ENCODE data around the gene TTC39B. TPM values are rescaled to one million over a fixed set of nuclear protein-coding genes. Genes with fewer than 3 reads are reported as not detected.

The TTC39B gene
- total and polyA plus RNA-seq, 2 donors (not counting 3 experiments of a cell fraction or from before 2014, with no cell fraction given), result 1.0 to 5.4 TPM

- Histone ChIP-seq H3K9ac (replicated peaks; ENCODE audit: extremely low read depth, insufficient read depth, low read length) (no peak overlapping the region), H4K20me1 (replicated peaks; ENCODE audit: control insufficient read depth, extremely low read depth, insufficient read depth, low read length) (no peaks in the 10 kb centered on the region), H3K27me3 (ENCODE audit: control insufficient read depth in 2 of 2, insufficient read depth in 2 of 2, low read length in 2 of 2) (no peaks in the 10 kb centered on the region), H3K79me2 (ENCODE audit: control insufficient read depth, insufficient read depth, low read length) (no peaks in the 10 kb centered on the region), H3K9me1 (replicated peaks; ENCODE audit: control insufficient read depth, extremely low read depth, insufficient read depth, low read length) (no peaks in the 10 kb centered on the region), H3K4me3 (replicated peaks in 1 of 3; ENCODE audit: insufficient read depth in 1 of 3, low read depth in 1 of 3, low read length in 3 of 3) (no peak overlapping the region), H2AFZ (ENCODE audit: low read depth, low read length) (no peak overlapping the region), H3K9me3 (replicated peaks; ENCODE audit: control insufficient read depth, insufficient read depth, low read length) (no peaks in the 10 kb centered on the region), H3K4me2 (ENCODE audit: insufficient read depth, low read length) (no peak overlapping the region), H3K36me3 (ENCODE audit: control insufficient read depth in 2 of 2, extremely low read depth in 1 of 2, insufficient read depth in 2 of 2, low read length in 2 of 2) (no peaks in the 10 kb centered on the region), H3K27ac (ENCODE audit: insufficient read depth, low read depth, low read length) (no peak overlapping the region), H3K4me1 (ENCODE audit: control insufficient read depth, extremely low read depth, insufficient read depth, low read length) (no peaks in the 10 kb centered on the region)
- CTCF ChIA-PET, result interaction anchor here (0.7 to 1.9 kb wide), 3 partner anchors 9 to 34 kb away, joined by 3 to 8 read pairs (median 6); no protein-coding TSS in a partner anchor
- POLR2A ChIA-PET, result no interaction called here
- no peak for FAIRE-seq
- dilution Hi-C loops (cut with MboI; ENCODE audit: extremely low pct_ligation_motif_present, low sequenced_read_pairs) (no loop called here), intact Hi-C loops (cut with micrococcal nuclease) (no loop called here)
- no peak for DNase-seq (ENCODE audit: low read depth, low spot score)
- TF ChIP-seq, protein P1, sequence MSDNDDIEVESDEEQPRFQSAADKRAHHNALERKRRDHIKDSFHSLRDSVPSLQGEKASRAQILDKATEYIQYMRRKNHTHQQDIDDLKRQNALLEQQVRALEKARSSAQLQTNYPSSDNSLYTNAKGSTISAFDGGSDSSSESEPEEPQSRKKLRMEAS (IDR thresholded peaks at IDR 0.05; ENCODE audit: insufficient read depth, insufficient read length), result no peak
- TF ChIP-seq POLR2A (IDR thresholded peaks at IDR 0.05; ENCODE audit: low read depth, low read length) (no peak), FOS (IDR thresholded peaks at IDR 0.05; ENCODE audit: borderline replicate concordance, insufficient read depth, low read length) (no peak), EZH2 (IDR thresholded peaks at IDR 0.05; ENCODE audit: borderline replicate concordance, low read depth, low read length, severe bottlenecking) (no peak), GATA2 (IDR thresholded peaks at IDR 0.05; ENCODE audit: insufficient read depth, insufficient read length, low read depth, low read length) (no peak), MYC (IDR thresholded peaks at IDR 0.05; ENCODE audit: low read depth, low read length) (no peak), JUN (IDR thresholded peaks at IDR 0.05; ENCODE audit: borderline replicate concordance, insufficient read depth, insufficient read length, low read depth) (no peak)
- TF ChIP-seq, protein P2, sequence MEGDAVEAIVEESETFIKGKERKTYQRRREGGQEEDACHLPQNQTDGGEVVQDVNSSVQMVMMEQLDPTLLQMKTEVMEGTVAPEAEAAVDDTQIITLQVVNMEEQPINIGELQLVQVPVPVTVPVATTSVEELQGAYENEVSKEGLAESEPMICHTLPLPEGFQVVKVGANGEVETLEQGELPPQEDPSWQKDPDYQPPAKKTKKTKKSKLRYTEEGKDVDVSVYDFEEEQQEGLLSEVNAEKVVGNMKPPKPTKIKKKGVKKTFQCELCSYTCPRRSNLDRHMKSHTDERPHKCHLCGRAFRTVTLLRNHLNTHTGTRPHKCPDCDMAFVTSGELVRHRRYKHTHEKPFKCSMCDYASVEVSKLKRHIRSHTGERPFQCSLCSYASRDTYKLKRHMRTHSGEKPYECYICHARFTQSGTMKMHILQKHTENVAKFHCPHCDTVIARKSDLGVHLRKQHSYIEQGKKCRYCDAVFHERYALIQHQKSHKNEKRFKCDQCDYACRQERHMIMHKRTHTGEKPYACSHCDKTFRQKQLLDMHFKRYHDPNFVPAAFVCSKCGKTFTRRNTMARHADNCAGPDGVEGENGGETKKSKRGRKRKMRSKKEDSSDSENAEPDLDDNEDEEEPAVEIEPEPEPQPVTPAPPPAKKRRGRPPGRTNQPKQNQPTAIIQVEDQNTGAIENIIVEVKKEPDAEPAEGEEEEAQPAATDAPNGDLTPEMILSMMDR (IDR thresholded peaks at IDR 0.05; ENCODE audit: extremely low read depth in 1 of 2, insufficient read depth in 1 of 2, low read depth in 1 of 2, low read length in 2 of 2), result no peak
- BruUV-seq (replicated peaks), result no TSS peak
Observed at GRCh38 chr9:15220658-15221318, 86.2 kb downstream of the TTC39B start.

All from endothelial cell of umbilical vein (primary cell).